T-helper 1 cell (primary cell): ENCODE results near the gene CA6.
"Not testable (repeated sequence)": the region's sequence is repeated elsewhere in the genome, so short reads cannot be mapped to it uniquely, and the experiment has no call there.

Source experiments
- DNase-seq, 5 donors: peaks; one replicate each; pipeline ENCODE4 v3.0.0-alpha.2; 2012 to 2020

The CA6 gene

GRCh38 chr1:8926707-8927694, 18.7 kb upstream of the CA6 start:
- no peak for DNase-seq

- DNase-seq = no peak
These were observed 15.6 kb upstream of the CA6 start for GRCh38 chr1:8930116-8930515.

- not testable (repeated sequence) for DNase-seq
These were observed 8.6 kb upstream of the CA6 start for GRCh38 chr1:8937051-8937450.

GRCh38 chr1:8937701-8938100, 8.0 kb upstream of the CA6 start:
- no peak for DNase-seq

- peak in 1 of 5 donors; percentile 38 for DNase-seq
These were observed 7.3 kb upstream of the CA6 start for GRCh38 chr1:8938232-8938999.

GRCh38 chr1:8939000-8939265, 6.7 kb upstream of the CA6 start:
- no peak for DNase-seq

- DNase-seq = peak in 1 of 5 donors; percentile 39
These were observed 6.2 kb upstream of the CA6 start for GRCh38 chr1:8939362-8939995.

- peak in 1 of 5 donors; percentile 48 for DNase-seq
These were observed 3.8 kb upstream of the CA6 start for GRCh38 chr1:8941906-8942305.

- no peak for DNase-seq
These were observed 1.9 kb upstream of the CA6 start for GRCh38 chr1:8943498-8944405.

- peak in 1 of 5 donors; percentile 62 for DNase-seq
These were observed 1.5 kb downstream of the CA6 start for GRCh38 chr1:8947127-8947691.

GRCh38 chr1:8950309-8950708, 4.6 kb downstream of the CA6 start:
- DNase-seq = no peak

GRCh38 chr1:8951231-8951630, 5.6 kb downstream of the CA6 start:
- DNase-seq = no peak

- no peak for DNase-seq
These were observed 9.7 kb downstream of the CA6 start for GRCh38 chr1:8955406-8955805.

GRCh38 chr1:8956461-8957349, 11.0 kb downstream of the CA6 start:
- DNase-seq = no peak

- peak in 3 of 5 donors; percentile 10 to 67 (median 15) for DNase-seq
These were observed 17.3 kb downstream of the CA6 start for GRCh38 chr1:8962812-8963530.

GRCh38 chr1:8963963-8964362, 18.3 kb downstream of the CA6 start:
- DNase-seq = no peak

GRCh38 chr1:8965121-8965820, 19.6 kb downstream of the CA6 start:
- peak in 1 of 5 donors; percentile 43 for DNase-seq

GRCh38 chr1:8966606-8967005, 20.9 kb downstream of the CA6 start:
- no peak for DNase-seq

GRCh38 chr1:8968902-8969301, 23.2 kb downstream of the CA6 start:
- DNase-seq = not testable (repeated sequence)

- DNase-seq = no peak
These were observed 24.3 kb downstream of the CA6 start for GRCh38 chr1:8969937-8970336.
